Vagina (tissue), 2 donors: ENCODE measurements around the gene NPIPB6. TPM values are rescaled to one million over a fixed set of nuclear protein-coding genes. Genes with fewer than 3 reads are reported as not detected.
"Not testable (repeated sequence)": the region's sequence is repeated elsewhere in the genome, so short reads cannot be mapped to it uniquely, and the experiment has no call there.

ENCODE experiments used
- DNase-seq, 2 donors: peaks; one replicate each; pipeline ENCODE4 v3.0.0-alpha.2; 2017; ENCODE audit errors: extremely low spot score in 2 of 2
- H3K27ac ChIP-seq: fragments of 200-600 bp; sonication (generic); one replicate; pipeline ENCODE4 v1.5.1; 2019
- H3K27me3 ChIP-seq: fragments of 200-600 bp; sonication (generic); one replicate; pipeline ENCODE4 v1.5.1; 2019
- H3K36me3 ChIP-seq, 2 donors: fragments of 200-600 bp; sonication (generic); one replicate each; pipeline ENCODE4 v1.5.1; 2017 to 2019
- H3K4me1 ChIP-seq: fragments of 200-600 bp; sonication (generic); one replicate; pipeline ENCODE4 v1.5.1; 2019
- H3K4me3 ChIP-seq, 2 donors: fragments of 200-600 bp; sonication (generic); 1 replicate in 1 of 2; 2 replicates in 1 of 2; pipeline ENCODE4 v1.5.1; 2016 to 2019
- H3K9me3 ChIP-seq: fragments of 200-600 bp; sonication (generic); one replicate; pipeline ENCODE4 v1.5.1; 2019
- CTCF ChIP-seq, 3 experiments: fragments of 450-650 bp in 2 of 3; fragments of 200-600 bp in 1 of 3; sonication (generic) in 1 of 3; IDR thresholded peaks; one replicate each; pipeline ENCODE4 v1.5.1; 2017 to 2019; ENCODE audit warnings: antibody characterized with exemption in 3 of 3, mild to moderate bottlenecking in 2 of 3, moderate library complexity in 2 of 3
- POLR2A ChIP-seq, 2 donors: fragments of 450-650 bp; IDR thresholded peaks; one replicate each; pipeline ENCODE4 v1.6.1; 2017; ENCODE audit warnings: antibody characterized with exemption in 2 of 2, mild to moderate bottlenecking in 2 of 2, moderate library complexity in 2 of 2
- POLR2AphosphoS5 ChIP-seq, 2 donors: sonication (generic); formaldehyde crosslinking; IDR thresholded peaks; one replicate each; pipeline ENCODE4 v1.9.0; 2017; ENCODE audit warnings: antibody characterized with exemption in 2 of 2, mild to moderate bottlenecking in 2 of 2, low read depth in 1 of 2; ENCODE audit not compliant: insufficient read depth in 1 of 2
- intact Hi-C: fragments of 100-400 bp; cut with DNase I; formaldehyde crosslinking; loops from one replicate; pipeline ENCODE4 v1.15.1; 2023
- total RNA-seq: library from RNA; depleted of rRNA; stranded (reverse); fragments of >200 nt; gene quantifications from one replicate; pipeline ENCODE4 v1.2.3, GENCODE V29; 2016

Gene NPIPB6
- total RNA-seq, 1 donor from 2014 or later = 7.6 TPM

DNA sequence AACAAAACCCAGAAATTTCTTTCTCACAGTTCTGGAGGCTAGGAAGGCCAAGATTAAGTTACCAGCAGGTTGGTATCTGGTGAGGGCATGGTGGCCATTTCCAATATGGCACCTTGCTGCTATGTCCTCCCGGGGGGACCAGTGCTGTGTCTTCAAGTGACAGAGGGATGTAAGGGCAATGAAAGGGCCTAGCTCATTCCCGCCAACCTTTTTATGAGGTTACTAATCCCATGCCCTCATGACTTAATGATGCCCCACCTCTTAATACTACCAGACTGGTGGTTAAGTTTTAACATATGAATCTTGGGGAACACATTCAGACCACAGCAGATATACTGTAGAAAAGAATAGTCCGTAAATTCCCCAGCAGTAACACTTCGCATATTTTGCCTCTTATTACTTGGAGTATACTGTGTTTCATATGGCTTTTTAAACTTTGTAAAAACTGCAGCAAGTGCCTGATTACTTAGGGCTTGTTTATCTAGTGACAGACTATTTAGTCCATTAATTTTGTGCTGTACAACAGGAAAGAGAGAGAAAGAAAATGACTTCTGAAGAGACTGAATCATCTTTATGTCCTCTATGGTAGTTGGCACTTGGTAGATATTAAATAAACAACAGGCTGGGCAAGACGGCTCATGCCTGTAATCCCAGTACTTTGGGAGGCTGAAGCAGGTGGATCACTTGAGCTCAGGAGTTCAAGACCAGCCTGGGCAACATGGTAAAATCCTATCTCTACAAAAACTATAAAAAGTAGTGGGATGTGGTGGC is 26.2 kb downstream of the NPIPB6 start:
- DNase-seq, H3K27ac ChIP-seq, H3K36me3 ChIP-seq, H3K9me3 ChIP-seq, H3K4me3 ChIP-seq, intact Hi-C loops, H3K4me1 ChIP-seq, H3K27me3 ChIP-seq: not testable (repeated sequence)

- H3K27ac ChIP-seq, H3K4me3 ChIP-seq, H3K36me3 ChIP-seq, DNase-seq, H3K9me3 ChIP-seq, H3K4me1 ChIP-seq, H3K27me3 ChIP-seq, intact Hi-C loops: not testable (repeated sequence)
Observed at GRCh38 chr16:28335678-28336077, 27.6 kb downstream of the NPIPB6 start.

DNA sequence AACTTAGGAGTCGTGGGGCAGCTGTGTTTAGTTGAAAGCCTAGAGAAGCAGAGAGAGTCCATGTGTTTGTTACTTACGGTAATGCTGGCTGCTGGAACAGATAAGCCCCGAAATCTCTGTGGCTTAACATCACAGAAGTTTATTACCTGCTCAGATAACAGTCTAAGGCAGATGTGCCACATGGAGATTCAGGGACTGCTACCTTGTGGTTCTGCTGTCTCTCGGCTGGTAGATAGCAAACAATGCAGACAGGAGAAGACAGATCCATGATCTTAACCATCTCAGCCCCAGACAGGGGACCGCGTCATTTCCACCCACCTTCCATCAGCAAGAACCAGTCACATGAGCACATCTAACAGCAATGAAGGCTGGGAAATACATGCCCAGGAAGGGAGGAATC is 30.7 kb downstream of the NPIPB6 start:
- H3K4me3 ChIP-seq, H3K27ac ChIP-seq, H3K27me3 ChIP-seq, H3K36me3 ChIP-seq, DNase-seq, H3K4me1 ChIP-seq, intact Hi-C loops, H3K9me3 ChIP-seq: not testable (repeated sequence)

GRCh38 chr16:28330981-28331380 is 32.3 kb downstream of the NPIPB6 start:
- intact Hi-C loops, H3K36me3 ChIP-seq, H3K4me1 ChIP-seq, H3K9me3 ChIP-seq, H3K4me3 ChIP-seq, H3K27me3 ChIP-seq, H3K27ac ChIP-seq, DNase-seq: not testable (repeated sequence)

- H3K27me3 ChIP-seq, H3K4me1 ChIP-seq, intact Hi-C loops, H3K4me3 ChIP-seq, DNase-seq, H3K36me3 ChIP-seq, H3K27ac ChIP-seq, H3K9me3 ChIP-seq: not testable (repeated sequence)
Observed at GRCh38 chr16:28330232-28330631, 33.1 kb downstream of the NPIPB6 start.

DNA sequence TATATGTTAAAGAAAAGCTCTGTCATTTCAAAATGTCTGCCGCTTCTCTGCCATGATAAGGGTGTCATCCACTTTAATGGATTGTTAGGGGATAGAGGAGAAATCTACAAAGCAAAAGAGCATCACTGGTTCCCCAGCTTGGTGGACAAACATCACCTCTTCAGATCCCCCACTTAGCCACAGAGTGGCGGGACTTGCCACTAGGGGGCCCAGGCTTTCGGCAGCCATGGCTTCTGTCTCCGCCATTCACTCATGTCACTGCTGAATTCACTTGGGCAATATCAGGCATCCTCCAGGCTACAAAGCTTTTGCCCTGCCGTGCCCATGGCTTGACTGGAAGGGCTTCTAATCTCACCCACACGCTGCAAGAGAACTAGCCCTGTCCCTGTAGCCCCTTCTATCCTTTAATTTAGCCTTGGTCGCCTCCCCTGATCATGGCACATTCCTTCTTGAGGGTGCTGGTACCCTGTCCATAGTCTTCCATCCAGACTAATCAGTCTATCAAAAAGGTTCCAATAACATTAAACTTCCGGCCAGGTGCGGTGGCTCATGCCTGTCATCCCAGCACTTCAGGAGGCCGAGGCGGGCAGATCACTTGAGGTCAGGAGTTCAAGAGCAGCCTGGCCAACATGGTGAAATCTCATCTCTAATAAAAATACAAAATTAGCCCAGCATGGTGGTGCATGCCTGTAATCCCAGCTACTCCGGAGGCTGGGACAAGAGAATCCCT is 36.3 kb downstream of the NPIPB6 start:
- Histone ChIP-seq H3K4me3 (no peak overlapping the region), H3K36me3 (no peaks in the 10 kb centered on the region), H3K4me1 (no peaks in the 10 kb centered on the region), H3K27me3 (no peaks in the 10 kb centered on the region), H3K27ac (no peak overlapping the region), H3K9me3 (no peaks in the 10 kb centered on the region)
- DNase-seq = no peak
- TF ChIP-seq POLR2A (IDR thresholded peaks at IDR 0.05) (no peak), POLR2AphosphoS5 (IDR thresholded peaks at IDR 0.05; ENCODE audit: insufficient read depth in 1 of 2, low read depth in 1 of 2) (no peak), CTCF (IDR thresholded peaks at IDR 0.05) (peak in 2 of 3 experiments; percentile 24 to 28)
- intact Hi-C loops = no loop called here

GRCh38 chr16:28324887-28325279 is 38.4 kb downstream of the NPIPB6 start:
- TF ChIP-seq POLR2A (IDR thresholded peaks at IDR 0.05) (no peak), POLR2AphosphoS5 (IDR thresholded peaks at IDR 0.05; ENCODE audit: insufficient read depth in 1 of 2, low read depth in 1 of 2) (no peak), CTCF (IDR thresholded peaks at IDR 0.05) (no peak)
- Histone ChIP-seq H3K27me3 (no peaks in the 10 kb centered on the region), H3K27ac (no peak overlapping the region), H3K4me3 (no peak overlapping the region), H3K36me3 (no peaks in the 10 kb centered on the region), H3K9me3 (no peaks in the 10 kb centered on the region), H3K4me1 (no peaks in the 10 kb centered on the region)
- no peak for DNase-seq
- intact Hi-C loops = no loop called here
